DMS53 (cell line): ENCODE data around the gene CRX.
"Not testable (repeated sequence)": the region's sequence is repeated elsewhere in the genome, so short reads cannot be mapped to it uniquely, and the experiment has no call there.

Source experiments
- DNase-seq: peaks from one replicate; lab custom pipeline; 2025; lab: John Stamatoyannopoulos, UW

Gene CRX

GRCh38 chr19:47821460-47822020 lies at the start of gene CRX:
CRX (plus strand) TSS chr19:47821937; CDS start chr19:47834444, 12,507 bp downstream.
- no peak for DNase-seq

- peak; percentile 99 for DNase-seq
Observed at GRCh38 chr19:47776568-47776967, 45.2 kb upstream of the CRX start.

DNA sequence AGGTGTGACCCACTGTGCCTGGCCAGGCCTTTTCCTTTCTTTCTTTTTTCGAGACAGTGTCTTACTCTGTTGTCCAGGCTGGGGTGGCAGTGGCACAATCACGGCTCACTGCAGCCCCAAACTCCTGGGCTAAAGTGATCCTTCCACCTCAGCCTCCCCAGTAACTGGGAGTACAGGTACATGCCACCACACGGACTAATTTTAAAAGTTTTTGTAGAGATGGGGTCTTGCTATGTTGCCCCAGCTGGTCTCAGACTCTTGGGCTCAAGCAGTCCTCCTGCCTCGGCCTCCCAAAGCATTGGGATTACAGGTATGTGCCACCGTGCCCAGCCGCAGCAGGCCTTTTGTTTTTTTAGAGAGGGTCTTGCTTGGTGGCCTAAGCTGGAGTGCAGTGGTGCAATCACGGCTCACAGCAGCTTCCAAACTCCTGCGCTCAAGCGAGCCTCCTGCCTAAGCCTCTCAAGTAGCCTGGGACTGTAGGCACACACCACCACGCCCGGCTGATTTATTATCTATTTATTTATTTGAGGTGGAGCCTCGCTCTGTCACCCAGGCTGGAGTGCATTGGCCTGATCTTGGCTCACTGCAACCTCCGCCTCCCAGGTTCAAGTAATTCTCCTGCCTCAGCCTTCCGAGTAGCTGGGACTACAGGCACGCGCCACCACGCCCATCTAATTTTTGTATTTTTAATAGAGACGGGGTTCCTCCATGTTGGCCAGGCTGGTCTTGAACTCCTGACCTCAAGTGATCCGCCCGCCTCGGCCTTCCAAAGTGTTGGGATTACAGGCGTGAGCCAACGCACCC lies 44.3 kb upstream of the CRX start:
- not testable (repeated sequence) for DNase-seq

- DNase-seq: peak; percentile 94
Observed at GRCh38 chr19:47778049-47778953, 43.4 kb upstream of the CRX start, which contains the start of gene SELENOW. SELENOW (plus strand) TSS chr19:47778703; CDS start chr19:47778786, 83 bp downstream.

DNA sequence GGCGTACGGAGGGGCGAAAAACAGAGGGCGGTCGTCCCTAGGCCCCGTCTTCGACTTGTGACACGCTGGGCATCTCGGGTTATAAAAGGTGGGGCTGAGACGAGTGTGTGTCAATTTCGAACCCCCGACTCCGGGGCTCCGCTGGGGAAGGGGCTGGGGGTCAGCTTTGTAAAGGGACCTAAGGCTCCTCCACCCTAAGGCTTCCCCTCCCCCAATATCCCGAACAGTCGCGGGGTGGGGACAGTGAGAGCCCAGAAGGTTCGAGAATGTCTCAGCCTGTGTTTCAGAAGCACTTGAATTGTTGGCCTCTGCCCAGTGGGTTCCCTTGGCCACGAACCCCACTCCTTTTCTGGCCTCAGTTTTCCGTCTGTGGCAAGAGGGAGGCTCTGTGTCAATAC lies 42.8 kb upstream of the CRX start:
- DNase-seq: peak; percentile 48

DNA sequence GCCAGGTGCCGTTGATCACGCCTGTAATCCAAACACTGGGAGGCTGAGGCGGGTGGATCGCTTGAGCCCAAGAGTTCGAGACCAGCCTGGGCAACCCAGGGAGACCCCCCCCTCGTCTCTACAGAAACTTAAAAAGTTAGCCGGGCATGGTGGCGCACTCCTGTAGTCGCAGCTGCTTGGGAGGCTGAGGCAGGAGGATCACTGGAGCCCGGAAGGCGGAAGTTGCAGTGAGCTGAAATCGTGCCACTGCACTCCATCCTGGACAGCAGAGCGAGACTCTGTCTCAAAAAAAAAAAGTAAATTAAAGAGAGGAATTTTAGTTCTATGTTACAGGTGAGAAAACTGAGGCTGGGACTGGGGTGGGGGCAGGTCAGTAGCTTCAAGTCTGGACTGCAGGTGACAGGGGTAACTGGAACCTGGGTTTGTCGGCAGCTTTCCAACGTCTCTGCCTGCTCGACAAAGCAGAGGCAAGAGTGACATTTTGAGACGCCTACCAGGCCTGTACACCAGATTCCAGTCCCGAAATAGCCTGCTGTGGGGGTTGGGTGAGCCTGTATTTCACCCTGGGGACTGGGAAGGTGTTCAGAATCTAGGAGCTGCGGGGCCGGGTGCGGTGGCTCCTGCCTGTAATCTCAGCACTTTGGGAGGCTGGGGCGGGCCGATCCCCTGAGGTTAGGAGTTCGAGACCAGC lies 42.1 kb upstream of the CRX start:
- no peak for DNase-seq

- no peak for DNase-seq
Observed at GRCh38 chr19:47780215-47780551, 41.6 kb upstream of the CRX start.

- DNase-seq: no peak
Observed at GRCh38 chr19:47781590-47782262, 40.0 kb upstream of the CRX start.

DNA sequence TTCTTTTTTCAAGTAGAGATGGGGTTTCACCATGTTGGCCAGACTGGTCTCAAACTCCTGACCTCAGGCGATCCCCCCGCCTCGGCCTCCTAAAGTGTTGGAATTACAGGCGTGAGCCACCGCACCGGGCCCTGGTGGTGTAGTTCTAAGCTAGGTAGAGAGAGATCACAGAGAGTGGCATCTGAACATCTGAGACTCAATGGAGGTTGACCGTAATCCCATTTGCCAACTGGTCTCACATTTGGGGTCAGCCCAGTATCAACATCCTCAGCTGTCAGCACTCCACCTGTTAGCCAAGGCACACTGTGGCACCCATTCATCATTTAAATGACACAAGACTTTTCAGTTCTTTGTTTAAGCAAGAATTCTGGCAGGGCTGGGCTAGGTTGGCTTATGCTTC lies 35.2 kb upstream of the CRX start:
- no peak for DNase-seq

- DNase-seq: not testable (repeated sequence)
Observed at GRCh38 chr19:47787307-47787706, 34.4 kb upstream of the CRX start.

GRCh38 chr19:47789811-47790210 lies 31.9 kb upstream of the CRX start:
- DNase-seq: not testable (repeated sequence)

- peak; percentile 76 for DNase-seq
Observed at GRCh38 chr19:47790398-47790814, 31.3 kb upstream of the CRX start.

DNA sequence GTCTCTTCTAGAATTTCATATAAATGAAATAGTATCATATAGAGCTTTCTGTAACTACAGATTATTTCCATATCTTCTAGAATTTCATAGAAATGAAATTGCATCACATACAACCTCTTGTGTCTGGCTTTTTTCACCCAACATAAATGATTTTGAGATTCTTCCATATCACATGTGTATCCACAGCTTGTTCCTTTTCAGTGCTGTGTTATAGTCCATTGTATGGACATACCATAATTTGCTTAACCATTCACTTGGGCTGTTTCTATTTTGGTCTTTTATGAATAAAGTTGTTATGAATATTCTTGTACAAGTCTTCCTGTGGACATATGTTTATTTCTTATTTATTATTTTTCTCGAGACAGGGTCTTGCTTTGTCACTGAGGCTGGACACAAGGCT lies 29.1 kb upstream of the CRX start:
- DNase-seq: no peak

DNA sequence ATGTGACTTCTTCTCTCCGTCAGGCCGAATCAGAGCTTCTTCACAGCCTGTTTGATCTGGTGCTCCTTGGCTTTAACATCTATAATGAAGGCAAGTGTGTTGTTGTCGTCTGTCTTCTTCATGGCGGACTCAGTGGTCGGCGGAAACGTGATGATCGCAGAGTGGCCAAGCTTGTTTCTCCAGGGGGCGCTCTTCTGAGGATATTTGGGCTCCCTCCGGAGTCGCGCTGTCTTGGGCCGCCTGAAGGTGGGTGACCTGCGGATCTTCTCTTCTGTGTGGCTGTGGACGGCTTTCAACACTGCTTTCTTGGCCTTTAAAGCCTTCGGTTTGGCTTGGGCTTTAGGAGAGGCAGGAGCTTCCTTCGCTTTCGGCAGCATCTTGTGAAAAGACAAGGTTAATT lies 27.2 kb upstream of the CRX start:
- DNase-seq: no peak

DNA sequence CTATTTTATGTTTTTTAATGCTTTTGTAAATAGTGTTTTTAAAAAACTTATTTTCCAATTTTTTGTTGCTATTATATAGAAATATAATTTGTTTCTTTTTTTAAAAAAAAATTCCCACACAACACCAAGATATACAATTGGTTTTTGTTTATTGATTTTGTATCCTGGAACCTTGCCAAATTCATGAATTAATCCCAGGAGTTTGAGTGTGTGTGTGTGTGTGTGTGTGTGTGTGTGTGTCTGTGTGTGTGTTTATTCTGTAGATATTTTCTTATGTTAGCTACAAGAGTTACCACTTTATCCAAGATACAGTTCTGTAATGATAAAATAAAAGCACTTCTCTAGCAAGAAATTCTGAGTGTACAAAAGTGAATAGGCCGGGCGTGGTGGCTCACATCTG lies 25.0 kb upstream of the CRX start:
- DNase-seq: no peak

GRCh38 chr19:47797996-47798903 lies 23.5 kb upstream of the CRX start:
- DNase-seq: no peak

DNA sequence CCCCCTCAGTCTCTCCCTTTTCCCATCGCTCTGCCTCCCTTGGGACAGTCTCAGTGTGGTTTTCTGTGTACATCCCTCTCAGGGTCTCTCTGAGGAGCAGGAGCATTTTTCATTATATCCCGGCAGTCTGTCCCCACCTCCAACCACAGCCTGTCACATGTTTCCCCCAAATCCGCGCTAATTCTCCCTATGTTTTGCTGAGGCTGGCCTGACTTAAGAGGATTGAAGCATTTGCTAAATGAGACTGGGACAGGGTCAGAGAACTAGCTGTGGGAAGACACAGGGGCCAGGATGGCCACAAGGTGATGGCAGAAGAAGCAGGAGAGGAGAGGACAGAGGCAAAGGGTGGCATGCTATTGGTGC lies 22.9 kb upstream of the CRX start:
- DNase-seq: no peak

GRCh38 chr19:47801270-47801669 lies 20.5 kb upstream of the CRX start:
- DNase-seq: no peak

DNA sequence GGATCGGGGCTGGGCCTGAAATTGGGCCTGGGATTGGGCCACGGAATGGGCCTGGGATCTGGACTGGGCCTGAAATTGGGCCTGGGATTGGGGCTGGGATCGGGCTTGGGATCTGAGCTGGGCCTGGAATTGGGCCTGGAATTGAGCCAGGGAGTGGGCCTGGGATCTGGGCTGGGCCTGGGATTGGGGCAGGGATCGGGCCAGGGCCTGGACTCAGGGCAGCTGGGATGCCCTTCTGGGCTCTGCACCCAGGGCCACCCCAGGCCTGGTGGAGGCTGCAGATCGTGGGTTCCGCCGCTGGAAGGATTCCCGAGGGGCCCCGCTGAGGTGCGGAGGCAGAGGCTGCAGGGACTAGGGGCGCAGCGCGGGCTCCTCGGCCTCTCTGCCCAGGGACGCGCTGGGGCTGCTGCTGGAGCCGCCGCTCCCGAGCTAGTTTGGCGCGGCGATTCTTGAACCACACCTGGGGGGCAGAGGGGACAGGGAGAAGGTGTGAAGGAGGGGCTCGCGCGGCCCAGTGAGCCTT lies 19.2 kb upstream of the CRX start:
- DNase-seq: no peak

DNA sequence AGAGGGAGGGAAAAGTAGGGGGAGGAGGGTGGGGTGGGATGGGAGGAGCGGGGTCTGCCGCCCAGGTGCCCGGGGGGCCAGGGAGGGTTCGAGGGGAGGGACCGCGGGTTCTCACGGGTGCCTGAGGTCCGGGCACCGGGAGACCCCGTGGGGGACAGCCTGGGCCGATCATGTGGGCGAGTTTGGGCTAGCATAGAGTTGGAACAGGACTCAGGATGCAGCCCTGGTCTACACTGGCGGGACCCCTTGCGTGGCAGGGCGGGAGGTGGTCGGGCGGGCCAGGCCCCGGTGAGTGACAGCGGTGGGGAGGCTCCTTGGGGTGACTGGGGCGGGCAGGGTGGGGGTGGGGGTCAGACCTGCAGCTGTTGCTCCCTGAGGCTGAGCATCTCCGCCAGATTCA lies 18.6 kb upstream of the CRX start:
- not testable (repeated sequence) for DNase-seq
